Heart left ventricle (tissue), 16 donors: ENCODE measurements around the gene COL11A2. TPM values are rescaled to one million over a fixed set of nuclear protein-coding genes. Genes with fewer than 3 reads are reported as not detected.

Experiments
- ATAC-seq, 4 donors: fragments of 200-7000 bp; cut with Tn5 transposase; one replicate each; pipeline ENCODE4 v1.9.1; 2020 to 2022; ENCODE audit warnings: moderate library complexity in 4 of 4, mild to moderate bottlenecking in 3 of 4, moderate number of reproducible peaks in 1 of 4
- DNase-seq, 5 donors: peaks; one replicate each; pipeline ENCODE4 v3.0.0-alpha.2; 2020
- H3K27ac ChIP-seq, 12 donors: fragments of 200-600 bp; sonication (generic) in 4 of 12; one replicate each; pipeline versions ENCODE4 v1.5.0 to v1.8.0; 2016 to 2022; ENCODE audit warnings: mild to moderate bottlenecking in 2 of 12
- H3K27me3 ChIP-seq, 9 donors: fragments of 200-600 bp; sonication (generic) in 2 of 9; one replicate each; pipeline versions ENCODE4 v1.5.1 to v1.8.0; 2016 to 2022; ENCODE audit warnings: mild to moderate bottlenecking in 3 of 9
- H3K36me3 ChIP-seq, 9 donors: fragments of 200-600 bp; sonication (generic) in 2 of 9; one replicate each; pipeline versions ENCODE4 v1.5.0 to v1.8.0; 2018 to 2022; ENCODE audit warnings: mild to moderate bottlenecking in 2 of 9
- H3K4me1 ChIP-seq, 12 donors: fragments of 200-600 bp; sonication (generic) in 4 of 12; one replicate each; pipeline versions ENCODE4 v1.5.0 to v1.8.0; 2016 to 2022; ENCODE audit warnings: mild to moderate bottlenecking in 3 of 12
- H3K4me3 ChIP-seq, 12 donors: fragments of 200-600 bp; sonication (generic) in 4 of 12; one replicate each; pipeline versions ENCODE4 v1.5.0 to v1.8.0; 2017 to 2022; ENCODE audit warnings: mild to moderate bottlenecking in 9 of 12, moderate library complexity in 4 of 12
- H3K9me3 ChIP-seq, 12 donors: fragments of 200-600 bp; sonication (generic) in 4 of 12; one replicate each; pipeline versions ENCODE4 v1.5.0 to v1.8.0; 2016 to 2022; ENCODE audit warnings: mild to moderate bottlenecking in 1 of 12
- CTCF ChIP-seq, 12 donors: fragments of 200-600 bp; sonication (generic) in 4 of 12; IDR thresholded peaks; one replicate each; pipeline versions ENCODE4 v1.5.0 to v1.8.0; 2018 to 2022; ENCODE audit warnings: antibody characterized with exemption in 12 of 12, mild to moderate bottlenecking in 5 of 12
- POLR2A ChIP-seq, 2 donors: fragments of 450-650 bp; IDR thresholded peaks; one replicate each; pipeline ENCODE4 v1.6.1; 2017; ENCODE audit warnings: antibody characterized with exemption in 2 of 2, mild to moderate bottlenecking in 2 of 2, moderate library complexity in 2 of 2
- WGBS, 4 donors: extraction: QIAGEN DNeasy Blood & Tissue Kit in 2 of 4; methylation state at CpG; one replicate each; pipeline versions ENCODE4 v1.1.5 to v1.1.7; 2013 to 2018; 5-methylcytosine and 5-hydroxymethylcytosine counted together
- intact Hi-C, 10 donors: fragments of 100-400 bp; cut with DNase I; formaldehyde crosslinking; loops; one replicate each; pipeline versions ENCODE4 v1.11.1 to v1.14.2; 2022
- polyA plus RNA-seq, 2 donors: library from polyadenylated mRNA; stranded (reverse); fragments of 200-250 nt; gene quantifications; one replicate each; pipeline ENCODE4 v1.2.3, GENCODE V29; 2013
- total RNA-seq, 9 donors: library from RNA; depleted of rRNA in 2 of 9; stranded (reverse); fragments of >200 nt in 2 of 9; fragmentation: NEBNext Ultra II Directional in 3 of 9; extraction: Animal tissue kit (Norgen Biotek cat#: 25700) in 3 of 9; gene quantifications; one replicate each; pipeline versions ENCODE4 v1.1.0 to v1.2.4, GENCODE V29; 2016 to 2023
- donor health status: ischemic (EF 13 %, LVEDD 7.1; RV severe dilation, severe dysfunction).
- donor health status: healthy with polysubstance abuse.
- donor health status: DM: no; HTN: yes; CAD: no.
- donor health status: DM: no; HTN: no; CAD: no.
- donor health status: ischemic (EF 25% LVEDD 6.9; RV normal size, moderate dysfunction).
- donor health status: ischemic (EF 25% LVEDD 5.7; RV mildly dilated, moderate dysfunction).
- donor health status: healthy.
- donor health status: DM: yes; HTN: yes; CAD: no.
- donor health status: ischemic (EF 35%, LVEDD 5.7; RV mildly dilated, moderate dysfunction).
- donor health status: nonischemic (EF 11% LVEDD 7.7; RV severe dilation, severe dysfunction).
- donor health status: DM: yes; HTN: yes; CAD: no.
- donor health status: PGD.
- donor health status: ischemic (EF 29% LVEDD 5.4; RV normal size, mild dysfunction).
- donor health status: nonischemic (EF 23%, LVEDD 6.1; RV moderate dilation, normal function).

Gene COL11A2
- total and polyA plus RNA-seq, 11 donors = 0.39 to 4.9 (median 0.93) TPM

- ATAC-seq (no peak), DNase-seq (no peak)
- 95 to 97% (median 96%) methylated on average over 7 of the region's 7 CpGs for WGBS, 4 donors
- H3K9me3 ChIP-seq = no peaks in the 10 kb centered on the region
- no peak overlapping the region for H3K4me3 ChIP-seq
- no peak for TF ChIP-seq CTCF (IDR thresholded peaks at IDR 0.05)
- TF ChIP-seq POLR2A (IDR thresholded peaks at IDR 0.05) = no peak
- H3K27ac ChIP-seq = no peak overlapping the region
- intact Hi-C loops = no loop called here
- H3K4me1 ChIP-seq = no peaks in the 10 kb centered on the region
- H3K27me3 ChIP-seq = no peaks in the 10 kb centered on the region
- H3K36me3 ChIP-seq = no peaks in the 10 kb centered on the region
Measured at GRCh38 chr6:33176906-33177305, 15.4 kb downstream of the COL11A2 start.

GRCh38 chr6:33175436-33176069 is 16.7 kb downstream of the COL11A2 start:
- H3K27ac ChIP-seq = no peak overlapping the region
- no peak overlapping the region for H3K4me3 ChIP-seq
- no peaks in the 10 kb centered on the region for H3K27me3 ChIP-seq
- intact Hi-C loops = no loop called here
- no peaks in the 10 kb centered on the region for H3K36me3 ChIP-seq
- WGBS, 4 donors = 77 to 91% (median 85%) methylated on average over 10 of the region's 10 CpGs
- no peaks in the 10 kb centered on the region for H3K4me1 ChIP-seq
- DNase-seq (no peak), ATAC-seq (no peak)
- no peak for TF ChIP-seq CTCF (IDR thresholded peaks at IDR 0.05)
- no peaks in the 10 kb centered on the region for H3K9me3 ChIP-seq

- intact Hi-C loops = no loop called here
- no peaks in the 10 kb centered on the region for H3K27me3 ChIP-seq
- H3K9me3 ChIP-seq = no peaks in the 10 kb centered on the region
- H3K4me3 ChIP-seq = no peak overlapping the region
- DNase-seq (no peak), ATAC-seq (no peak)
- H3K36me3 ChIP-seq = no peaks in the 10 kb centered on the region
- TF ChIP-seq POLR2A (IDR thresholded peaks at IDR 0.05) = no peak
- no peak for TF ChIP-seq CTCF (IDR thresholded peaks at IDR 0.05)
- H3K27ac ChIP-seq = no peak overlapping the region
- WGBS, 4 donors = 90 to 95% (median 90%) methylated on average over 2 to 4 of the region's 4 CpGs
- H3K4me1 ChIP-seq = no peaks in the 10 kb centered on the region
Measured at GRCh38 chr6:33174784-33175183, 17.5 kb downstream of the COL11A2 start.

GRCh38 chr6:33173535-33174180 is 18.6 kb downstream of the COL11A2 start:
- TF ChIP-seq CTCF (IDR thresholded peaks at IDR 0.05) (no peak), POLR2A (IDR thresholded peaks at IDR 0.05) (no peak)
- H3K4me3 ChIP-seq = no peak overlapping the region
- WGBS, 4 donors = 70 to 78% (median 76%) methylated on average over 8 to 11 of the region's 11 CpGs
- intact Hi-C loops = no loop called here
- no peaks in the 10 kb centered on the region for H3K9me3 ChIP-seq
- no peak for DNase-seq
- H3K4me1 ChIP-seq = no peaks in the 10 kb centered on the region
- ATAC-seq = no peak
- H3K36me3 ChIP-seq = no peaks in the 10 kb centered on the region
- H3K27ac ChIP-seq = no peak overlapping the region
- H3K27me3 ChIP-seq = no peaks in the 10 kb centered on the region
